Pancreas (tissue), 10 donors: ENCODE data around the gene TOP1. TPM values are rescaled to one million over a fixed set of nuclear protein-coding genes. Genes with fewer than 3 reads are reported as not detected.
A peak's percentile ranks its signal among the peaks of the same experiment; 100 is the strongest.

ENCODE experiments used
- ATAC-seq, 4 donors: fragments of 200-7000 bp; cut with Tn5 transposase; one replicate each; pipeline versions ENCODE4 v1.8.0 to v1.9.1; 2020; ENCODE audit warnings: mild to moderate bottlenecking in 4 of 4, moderate library complexity in 4 of 4
- DNase-seq, 6 donors: peaks; one replicate each; pipeline ENCODE4 v3.0.0-alpha.2; 2020
- FAIRE-seq: peaks from 2 replicates; lab custom pipeline; 2012; peaks lifted over from hg19 to GRCh38; lab: Jason Lieb, UNC
- H3K27ac ChIP-seq, 4 donors: fragments of 200-600 bp; sonication (generic); 1 replicate in 3 of 4; 2 replicates in 1 of 4; pipeline versions ENCODE4 v1.5.0 to v1.8.0; 2020
- H3K27me3 ChIP-seq, 4 donors: fragments of 200-600 bp; one replicate each; pipeline ENCODE4 v1.8.0; 2021
- H3K36me3 ChIP-seq, 3 donors: fragments of 200-600 bp; sonication (generic) in 1 of 3; one replicate each; pipeline versions ENCODE4 v1.5.0 to v1.8.0; 2020 to 2021
- H3K4me1 ChIP-seq, 3 donors: fragments of 200-600 bp; one replicate each; pipeline ENCODE4 v1.8.0; 2021
- H3K4me3 ChIP-seq, 4 donors: fragments of 200-600 bp; sonication (generic) in 2 of 4; one replicate each; pipeline versions ENCODE4 v1.5.0 to v1.8.0; 2020 to 2021
- H3K9me3 ChIP-seq, 4 donors: fragments of 200-600 bp; one replicate each; pipeline ENCODE4 v1.8.0; 2021
- CTCF ChIP-seq, 4 donors: fragments of 200-600 bp; sonication (generic) in 3 of 4; IDR thresholded peaks; one replicate each; pipeline versions ENCODE4 v1.5.0 to v1.8.0; 2021; ENCODE audit warnings: antibody characterized with exemption in 4 of 4
- WGBS, 2 donors: extraction: QIAGEN DNeasy Blood & Tissue Kit; methylation state at CpG; one replicate each; pipeline ENCODE4 v1.1.7; 2013; 5-methylcytosine and 5-hydroxymethylcytosine counted together
- intact Hi-C, 3 donors: fragments of 100-400 bp; cut with DNase I; formaldehyde crosslinking; loops; one replicate each; pipeline versions ENCODE4 v1.11.1 to v1.14.2; 2022
- polyA plus RNA-seq, 2 donors: library from polyadenylated mRNA; stranded (reverse); fragments of 200-250 nt; gene quantifications; one replicate each; pipeline ENCODE4 v1.2.3, GENCODE V29; 2013
- total RNA-seq, 6 donors: library from RNA; stranded (reverse); fragmentation: NEBNext Ultra II Directional in 4 of 6; extraction: Animal tissue kit (Norgen Biotek cat#: 25700) in 4 of 6; gene quantifications; one replicate each; pipeline versions ENCODE4 v1.2.1 to v1.2.4, GENCODE V29; 2021 to 2023
- donor health status: healthy with polysubstance abuse.
- donor health status: DM: no; HTN: no; CAD: no; lungs with moderate emphysema.
- donor health status: DM: no; HTN: no; CAD: no.
- donor health status: control.
- donor health status: control.
- donor health status: Bipolar disorder and iron deficiency.
- donor health status: DM: yes; HTN: yes; CAD: no.
- donor health status: DM: no; HTN: no; CAD: no.
- donor health status: DM: no; HTN: no; CAD: no.
- donor health status: DM: yes; HTN: yes; CAD: no.

The TOP1 gene
- total and polyA plus RNA-seq, 8 donors, result 9.6 to 25.6 (median 16.2) TPM

GRCh38 chr20:41167118-41167470 lies 138.5 kb downstream of the TOP1 start:
- 92 to 100% methylated on average over 3 of the region's 3 CpGs for WGBS, 2 donors
- peaks cover 0 to 62% (median 12%) of the 10 kb centered on the region in 3 donors for H3K36me3 ChIP-seq
- no peaks in the 10 kb centered on the region for H3K27me3 ChIP-seq
- no peaks in the 10 kb centered on the region for H3K9me3 ChIP-seq
- DNase-seq (no peak), ATAC-seq (no peak), FAIRE-seq (no peak)
- no peak for TF ChIP-seq CTCF (IDR thresholded peaks at IDR 0.05)
- no peak overlapping the region for H3K27ac ChIP-seq
- no peak overlapping the region for H3K4me3 ChIP-seq
- intact Hi-C loops, result no loop called here
- H3K4me1 ChIP-seq, result no peaks in the 10 kb centered on the region

- TF ChIP-seq CTCF (IDR thresholded peaks at IDR 0.05), result no peak
- Histone ChIP-seq H3K4me1 (peaks cover 0 to 2% (median 1%) of the 10 kb centered on the region in 3 donors), H3K36me3 (peaks cover 0 to 62% (median 12%) of the 10 kb centered on the region in 3 donors), H3K4me3 (no peak overlapping the region), H3K9me3 (no peaks in the 10 kb centered on the region), H3K27ac (no peak overlapping the region), H3K27me3 (no peaks in the 10 kb centered on the region)
- no peak for DNase-seq
- no peak for FAIRE-seq
- intact Hi-C loops, result no loop called here
- no peak for ATAC-seq
- WGBS, 2 donors, result 90 to 91% methylated on average over 11 of the region's 11 CpGs
These were observed 139.0 kb downstream of the TOP1 start for GRCh38 chr20:41167481-41168253.

DNA sequence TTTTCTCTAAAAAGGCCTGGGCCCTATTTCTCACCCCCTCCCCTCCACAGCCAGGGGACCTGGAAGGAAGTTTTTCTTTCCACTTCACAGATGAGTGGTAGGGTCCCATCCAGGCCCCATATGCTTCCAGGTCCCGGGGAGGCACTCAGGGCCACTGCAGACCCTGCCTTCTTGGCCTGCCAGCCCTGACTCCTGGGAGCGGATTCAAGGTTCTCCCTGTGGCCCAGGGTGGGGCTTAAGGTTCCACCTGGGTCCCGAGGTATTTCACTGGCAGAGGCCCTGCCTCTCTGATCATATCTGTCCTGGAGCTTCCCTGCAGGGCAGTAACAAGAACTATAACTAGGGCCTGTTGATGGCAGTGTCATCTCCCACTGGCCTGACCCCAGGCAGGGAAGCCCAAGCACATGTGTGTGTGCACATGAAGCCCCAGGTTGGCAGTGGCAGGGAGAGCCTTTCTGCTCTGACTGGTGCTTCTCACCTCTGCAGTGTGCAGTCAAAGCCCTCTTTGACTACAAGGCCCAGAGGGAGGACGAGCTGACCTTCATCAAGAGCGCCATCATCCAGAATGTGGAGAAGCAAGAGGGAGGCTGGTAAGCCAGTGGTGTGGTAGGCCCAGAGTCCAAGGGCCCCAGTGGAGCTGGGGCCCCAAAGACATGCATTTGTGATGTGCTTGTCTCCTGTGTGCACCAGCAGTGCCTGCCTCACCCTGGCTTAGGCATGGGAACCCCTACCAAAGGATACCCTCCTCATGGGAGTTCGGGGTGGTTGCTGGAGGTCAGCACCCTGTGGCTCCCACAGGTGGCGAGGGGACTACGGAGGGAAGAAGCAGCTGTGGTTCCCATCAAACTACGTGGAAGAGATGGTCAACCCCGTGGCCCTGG lies 139.9 kb downstream of the TOP1 start:
- no peak overlapping the region for H3K4me3 ChIP-seq
- no peak for FAIRE-seq
- TF ChIP-seq CTCF (IDR thresholded peaks at IDR 0.05), result no peak
- H3K27me3 ChIP-seq, result no peaks in the 10 kb centered on the region
- H3K36me3 ChIP-seq, result peaks cover 0 to 57% (median 12%) of the 10 kb centered on the region in 3 donors
- DNase-seq, result peak in 1 of 6 donors; percentile 39
- 93 to 97% methylated on average over 8 to 10 of the region's 10 CpGs for WGBS, 2 donors
- peaks cover 0 to 5% (median 5%) of the 10 kb centered on the region in 3 donors for H3K4me1 ChIP-seq
- no peak overlapping the region for H3K27ac ChIP-seq
- intact Hi-C loops, result no loop called here
- ATAC-seq, result no peak
- no peaks in the 10 kb centered on the region for H3K9me3 ChIP-seq

GRCh38 chr20:41169162-41169690 lies 140.6 kb downstream of the TOP1 start:
- Histone ChIP-seq H3K36me3 (peaks cover 0 to 50% (median 12%) of the 10 kb centered on the region in 3 donors), H3K27ac (no peak overlapping the region), H3K9me3 (no peaks in the 10 kb centered on the region), H3K4me3 (no peak overlapping the region), H3K27me3 (no peaks in the 10 kb centered on the region), H3K4me1 (peaks cover 0 to 5% (median 5%) of the 10 kb centered on the region in 3 donors)
- FAIRE-seq (no peak), DNase-seq (peak in 2 of 6 donors; percentile 8 to 30), ATAC-seq (no peak)
- WGBS, 2 donors, result 91 to 98% methylated on average over 9 of the region's 9 CpGs
- intact Hi-C loops, result no loop called here
- no peak for TF ChIP-seq CTCF (IDR thresholded peaks at IDR 0.05)
